K562 (cell line): ENCODE measurements around the gene PHF20. TPM values are rescaled to one million over a fixed set of nuclear protein-coding genes. Genes with fewer than 3 reads are reported as not detected.

Experiments
- ADNP ChIP-seq: fragments of 200-800 bp; sonication (Bioruptor generic); IDR thresholded peaks from 2 replicates; pipeline ENCODE4 v1.6.1; 2016; ENCODE audit warnings: missing genetic modification characterization, missing compliant biosample characterization
- CLOCK ChIP-seq: fragments of 250-450 bp; sonication (Bioruptor Pico); IDR thresholded peaks from 2 replicates; pipeline ENCODE4 v1.4.0; 2020; ENCODE audit warnings: mild to moderate bottlenecking, moderate library complexity, borderline replicate concordance
- CXXC5 ChIP-seq: fragments of 250-450 bp; sonication (Bioruptor Pico); IDR thresholded peaks from 2 replicates; pipeline ENCODE4 v1.8.0; 2022; ENCODE audit warnings: inconsistent platforms, mild to moderate bottlenecking, moderate library complexity
- EP300 ChIP-seq: IDR thresholded peaks from 2 replicates; pipeline ENCODE4 v1.6.1; 2012; ENCODE audit warnings: low read length, improper control_type of control experiment
- FOXJ3 ChIP-seq: sonication (generic); formaldehyde crosslinking; IDR thresholded peaks from 2 replicates; pipeline ENCODE4 v1.4.0; 2020; ENCODE audit warnings: mild to moderate bottlenecking, missing genetic modification reagents
- KDM4B ChIP-seq, 2 experiments: fragments of 450-650 bp in 1 of 2; sonication (generic) in 1 of 2; IDR thresholded peaks; 2 replicates each; pipeline ENCODE4 v1.6.1; 2016 to 2017; ENCODE audit warnings: borderline replicate concordance in 2 of 2, antibody characterized with exemption in 1 of 2, low read depth in 1 of 2, mild to moderate bottlenecking in 1 of 2
- PPARD ChIP-seq: fragments of 250-450 bp; sonication (Bioruptor Pico); IDR thresholded peaks from 2 replicates; pipeline ENCODE4 v1.8.0; 2022; ENCODE audit warnings: inconsistent platforms, mild to moderate bottlenecking, moderate library complexity
- RB1 ChIP-seq: fragments of 450-650 bp; IDR thresholded peaks from 2 replicates; pipeline ENCODE4 v1.6.1; 2017; ENCODE audit warnings: low read depth, mild to moderate bottlenecking
- TBL1XR1 ChIP-seq, 2 experiments: IDR thresholded peaks; 2 replicates each; pipeline ENCODE4 v1.6.1; 2012; ENCODE audit warnings: improper control_type of control experiment in 2 of 2, low read length in 2 of 2, mild to moderate bottlenecking in 1 of 2
- TFAM ChIP-seq: fragments of 250-450 bp; sonication (Bioruptor Pico); conservative IDR thresholded peaks from 2 replicates; pipeline ENCODE4 v1.5.0; 2021; ENCODE audit warnings: mild to moderate bottlenecking, moderate library complexity
- ZNF24 ChIP-seq: fragments of 450-650 bp; IDR thresholded peaks from 2 replicates; pipeline ENCODE4 v1.6.1; 2016
- ZNF584 ChIP-seq: fragments of 200-800 bp; sonication (Bioruptor generic); IDR thresholded peaks from 2 replicates; pipeline ENCODE4 v1.6.1; 2016; ENCODE audit warnings: low read depth, mild to moderate bottlenecking, missing genetic modification characterization, missing compliant biosample characterization
- polyA plus RNA-seq, 8 experiments: library from polyadenylated mRNA; depleted of rRNA in 4 of 8; stranded (reverse) in 5 of 8; unstranded in 3 of 8; fragments of >200 nt; fragmentation: Nextera tagmentation in 2 of 8; fragmentation: Illumina TruSeq in 1 of 8; extraction: Ambion mirVana in 2 of 8; extraction: Trizol in 1 of 8; gene quantifications; 2 replicates each; pipeline versions ENCODE4 v1.2.1 to v1.2.3, GENCODE V29; 2011 to 2014; ENCODE audit warnings: inconsistent platforms in 1 of 8, missing spikeins in 1 of 8
- total RNA-seq, 7 experiments: library from RNA; depleted of rRNA in 6 of 7; stranded (reverse); fragments of >200 nt in 6 of 7; fragmentation: Illumina TruSeq in 2 of 7; extraction: Trizol in 2 of 7; gene quantifications; 2 replicates each; pipeline versions ENCODE4 v1.2.1 to v1.2.3, GENCODE V29; 2011 to 2021; ENCODE audit warnings: low replicate concordance in 1 of 7
- TF ChIP-seq, protein P1 (sequence below), 2 experiments: fragments of 450-650 bp in 1 of 2; sonication (generic) in 1 of 2; formaldehyde crosslinking in 1 of 2; IDR thresholded peaks; 2 replicates each; pipeline versions ENCODE4 v1.7.1 to v1.9.0; 2016 to 2022; ENCODE audit warnings: inconsistent platforms in 1 of 2, mild to moderate bottlenecking in 1 of 2, missing genetic modification reagents in 1 of 2
- TF ChIP-seq, protein P2 (sequence below): IDR thresholded peaks from 2 replicates; pipeline ENCODE4 v1.6.1; 2011; ENCODE audit not compliant: insufficient read length; ENCODE audit errors: extremely low read depth

Gene PHF20
- total and polyA plus RNA-seq, 9 of the 15 experiments (the other 6 are each of a cell fraction or from before 2014, with no cell fraction given): 49.9 to 196 (median 70.7) TPM

DNA sequence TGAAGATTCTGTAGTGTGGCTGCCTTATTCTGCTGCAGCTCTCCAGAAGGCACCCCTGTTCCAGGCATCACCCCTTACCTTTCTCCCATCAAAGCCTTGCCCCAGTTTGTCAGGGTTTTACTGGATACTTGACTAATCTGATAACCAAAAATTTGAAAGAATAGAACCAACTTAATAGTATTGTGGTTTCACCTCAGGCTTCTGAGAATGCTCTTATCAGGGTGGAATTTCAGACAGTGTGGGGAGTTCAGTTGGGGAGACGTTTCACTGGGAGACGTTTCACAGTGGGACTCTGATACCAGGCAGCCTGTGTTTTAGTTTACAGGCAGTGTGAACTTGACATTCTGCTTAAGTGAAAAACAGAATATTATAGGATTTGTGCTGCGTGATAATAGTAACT lies 132.0 kb downstream of the PHF20 start (continued):
- TF ChIP-seq, protein P1, sequence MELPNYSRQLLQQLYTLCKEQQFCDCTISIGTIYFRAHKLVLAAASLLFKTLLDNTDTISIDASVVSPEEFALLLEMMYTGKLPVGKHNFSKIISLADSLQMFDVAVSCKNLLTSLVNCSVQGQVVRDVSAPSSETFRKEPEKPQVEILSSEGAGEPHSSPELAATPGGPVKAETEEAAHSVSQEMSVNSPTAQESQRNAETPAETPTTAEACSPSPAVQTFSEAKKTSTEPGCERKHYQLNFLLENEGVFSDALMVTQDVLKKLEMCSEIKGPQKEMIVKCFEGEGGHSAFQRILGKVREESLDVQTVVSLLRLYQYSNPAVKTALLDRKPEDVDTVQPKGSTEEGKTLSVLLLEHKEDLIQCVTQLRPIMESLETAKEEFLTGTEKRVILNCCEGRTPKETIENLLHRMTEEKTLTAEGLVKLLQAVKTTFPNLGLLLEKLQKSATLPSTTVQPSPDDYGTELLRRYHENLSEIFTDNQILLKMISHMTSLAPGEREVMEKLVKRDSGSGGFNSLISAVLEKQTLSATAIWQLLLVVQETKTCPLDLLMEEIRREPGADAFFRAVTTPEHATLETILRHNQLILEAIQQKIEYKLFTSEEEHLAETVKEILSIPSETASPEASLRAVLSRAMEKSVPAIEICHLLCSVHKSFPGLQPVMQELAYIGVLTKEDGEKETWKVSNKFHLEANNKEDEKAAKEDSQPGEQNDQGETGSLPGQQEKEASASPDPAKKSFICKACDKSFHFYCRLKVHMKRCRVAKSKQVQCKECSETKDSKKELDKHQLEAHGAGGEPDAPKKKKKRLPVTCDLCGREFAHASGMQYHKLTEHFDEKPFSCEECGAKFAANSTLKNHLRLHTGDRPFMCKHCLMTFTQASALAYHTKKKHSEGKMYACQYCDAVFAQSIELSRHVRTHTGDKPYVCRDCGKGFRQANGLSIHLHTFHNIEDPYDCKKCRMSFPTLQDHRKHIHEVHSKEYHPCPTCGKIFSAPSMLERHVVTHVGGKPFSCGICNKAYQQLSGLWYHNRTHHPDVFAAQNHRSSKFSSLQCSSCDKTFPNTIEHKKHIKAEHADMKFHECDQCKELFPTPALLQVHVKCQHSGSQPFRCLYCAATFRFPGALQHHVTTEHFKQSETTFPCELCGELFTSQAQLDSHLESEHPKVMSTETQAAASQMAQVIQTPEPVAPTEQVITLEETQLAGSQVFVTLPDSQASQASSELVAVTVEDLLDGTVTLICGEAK (IDR thresholded peaks at IDR 0.05): no peak
- TF ChIP-seq, protein P1 (CRISPR knock-in tag; IDR thresholded peaks at IDR 0.05): no peak
- TF ChIP-seq FOXJ3 (CRISPR knock-in tag): no peak
- TF ChIP-seq ADNP (tag): no peak
- TF ChIP-seq PPARD (CRISPR knock-in tag): no peak
- TF ChIP-seq ZNF24: no peak
- no peak for TF ChIP-seq CLOCK (CRISPR knock-in tag)
- TF ChIP-seq RB1: no peak
- TF ChIP-seq TBL1XR1 (IDR thresholded peaks at IDR 0.05; ENCODE audit: low read length in 2 of 2): 0 out of 4 replicates have a peak, but pooled peaks of 1 of the 2 experiments have one; percentile 42
- TF ChIP-seq, protein P2, sequence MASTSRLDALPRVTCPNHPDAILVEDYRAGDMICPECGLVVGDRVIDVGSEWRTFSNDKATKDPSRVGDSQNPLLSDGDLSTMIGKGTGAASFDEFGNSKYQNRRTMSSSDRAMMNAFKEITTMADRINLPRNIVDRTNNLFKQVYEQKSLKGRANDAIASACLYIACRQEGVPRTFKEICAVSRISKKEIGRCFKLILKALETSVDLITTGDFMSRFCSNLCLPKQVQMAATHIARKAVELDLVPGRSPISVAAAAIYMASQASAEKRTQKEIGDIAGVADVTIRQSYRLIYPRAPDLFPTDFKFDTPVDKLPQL: no peak
- TF ChIP-seq KDM4B (IDR thresholded peaks at IDR 0.05; ENCODE audit: borderline replicate concordance in 2 of 2, low read depth in 1 of 2): no peak
- no peak for TF ChIP-seq ZNF584 (CRISPR knock-in tag)
- TF ChIP-seq TFAM (CRISPR knock-in tag): no peak
- TF ChIP-seq CXXC5 (CRISPR knock-in tag): 0 out of 2 replicates have a peak, but pooled peaks have one; percentile 7
- peak; percentile 60 for TF ChIP-seq EP300
